Pancreas (tissue), 10 donors: ENCODE measurements around the gene C16orf89. TPM values are rescaled to one million over a fixed set of nuclear protein-coding genes. Genes with fewer than 3 reads are reported as not detected.

Source experiments
- ATAC-seq, 4 donors: fragments of 200-7000 bp; cut with Tn5 transposase; one replicate each; pipeline versions ENCODE4 v1.8.0 to v1.9.1; 2020; ENCODE audit warnings: mild to moderate bottlenecking in 4 of 4, moderate library complexity in 4 of 4
- DNase-seq, 6 donors: peaks; one replicate each; pipeline ENCODE4 v3.0.0-alpha.2; 2020
- FAIRE-seq: peaks from 2 replicates; lab custom pipeline; 2012; peaks lifted over from hg19 to GRCh38; lab: Jason Lieb, UNC
- H3K27ac ChIP-seq, 4 donors: fragments of 200-600 bp; sonication (generic); 1 replicate in 3 of 4; 2 replicates in 1 of 4; pipeline versions ENCODE4 v1.5.0 to v1.8.0; 2020
- H3K27me3 ChIP-seq, 4 donors: fragments of 200-600 bp; one replicate each; pipeline ENCODE4 v1.8.0; 2021
- H3K36me3 ChIP-seq, 3 donors: fragments of 200-600 bp; sonication (generic) in 1 of 3; one replicate each; pipeline versions ENCODE4 v1.5.0 to v1.8.0; 2020 to 2021
- H3K4me1 ChIP-seq, 3 donors: fragments of 200-600 bp; one replicate each; pipeline ENCODE4 v1.8.0; 2021
- H3K4me3 ChIP-seq, 4 donors: fragments of 200-600 bp; sonication (generic) in 2 of 4; one replicate each; pipeline versions ENCODE4 v1.5.0 to v1.8.0; 2020 to 2021
- H3K9me3 ChIP-seq, 4 donors: fragments of 200-600 bp; one replicate each; pipeline ENCODE4 v1.8.0; 2021
- WGBS, 2 donors: extraction: QIAGEN DNeasy Blood & Tissue Kit; methylation state at CpG; one replicate each; pipeline ENCODE4 v1.1.7; 2013; 5-methylcytosine and 5-hydroxymethylcytosine counted together
- intact Hi-C, 3 donors: fragments of 100-400 bp; cut with DNase I; formaldehyde crosslinking; loops; one replicate each; pipeline versions ENCODE4 v1.11.1 to v1.14.2; 2022
- polyA plus RNA-seq, 2 donors: library from polyadenylated mRNA; stranded (reverse); fragments of 200-250 nt; gene quantifications; one replicate each; pipeline ENCODE4 v1.2.3, GENCODE V29; 2013
- total RNA-seq, 6 donors: library from RNA; stranded (reverse); fragmentation: NEBNext Ultra II Directional in 4 of 6; extraction: Animal tissue kit (Norgen Biotek cat#: 25700) in 4 of 6; gene quantifications; one replicate each; pipeline versions ENCODE4 v1.2.1 to v1.2.4, GENCODE V29; 2021 to 2023
- TF ChIP-seq, protein P1 (sequence below), 4 donors: fragments of 200-600 bp; sonication (generic) in 3 of 4; IDR thresholded peaks; one replicate each; pipeline versions ENCODE4 v1.5.0 to v1.8.0; 2021; ENCODE audit warnings: antibody characterized with exemption in 4 of 4
- donor health status: healthy with polysubstance abuse.
- donor health status: DM: no; HTN: no; CAD: no; lungs with moderate emphysema.
- donor health status: DM: no; HTN: no; CAD: no.
- donor health status: control.
- donor health status: control.
- donor health status: Bipolar disorder and iron deficiency.
- donor health status: DM: yes; HTN: yes; CAD: no.
- donor health status: DM: no; HTN: no; CAD: no.
- donor health status: DM: no; HTN: no; CAD: no.
- donor health status: DM: yes; HTN: yes; CAD: no.

The C16orf89 gene
- total and polyA plus RNA-seq, 8 donors = 1.1 to 9.1 (median 2.3) TPM; not detected in 1

- Histone ChIP-seq H3K36me3 (no peaks in the 10 kb centered on the region), H3K4me1 (peaks cover 14 to 31% (median 21%) of the 10 kb centered on the region in 3 donors), H3K27me3 (no peaks in the 10 kb centered on the region), H3K9me3 (no peaks in the 10 kb centered on the region), H3K4me3 (no peak overlapping the region), H3K27ac (peak overlapping the region; percentile 44 to 88 (median 70))
- DNase-seq (no peak), FAIRE-seq (no peak), ATAC-seq (peak in 1 of 4 donors; percentile 3)
- TF ChIP-seq, protein P1, sequence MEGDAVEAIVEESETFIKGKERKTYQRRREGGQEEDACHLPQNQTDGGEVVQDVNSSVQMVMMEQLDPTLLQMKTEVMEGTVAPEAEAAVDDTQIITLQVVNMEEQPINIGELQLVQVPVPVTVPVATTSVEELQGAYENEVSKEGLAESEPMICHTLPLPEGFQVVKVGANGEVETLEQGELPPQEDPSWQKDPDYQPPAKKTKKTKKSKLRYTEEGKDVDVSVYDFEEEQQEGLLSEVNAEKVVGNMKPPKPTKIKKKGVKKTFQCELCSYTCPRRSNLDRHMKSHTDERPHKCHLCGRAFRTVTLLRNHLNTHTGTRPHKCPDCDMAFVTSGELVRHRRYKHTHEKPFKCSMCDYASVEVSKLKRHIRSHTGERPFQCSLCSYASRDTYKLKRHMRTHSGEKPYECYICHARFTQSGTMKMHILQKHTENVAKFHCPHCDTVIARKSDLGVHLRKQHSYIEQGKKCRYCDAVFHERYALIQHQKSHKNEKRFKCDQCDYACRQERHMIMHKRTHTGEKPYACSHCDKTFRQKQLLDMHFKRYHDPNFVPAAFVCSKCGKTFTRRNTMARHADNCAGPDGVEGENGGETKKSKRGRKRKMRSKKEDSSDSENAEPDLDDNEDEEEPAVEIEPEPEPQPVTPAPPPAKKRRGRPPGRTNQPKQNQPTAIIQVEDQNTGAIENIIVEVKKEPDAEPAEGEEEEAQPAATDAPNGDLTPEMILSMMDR (IDR thresholded peaks at IDR 0.05) = no peak
- 83 to 88% methylated on average over 1 of the region's 1 CpG for WGBS, 2 donors
- intact Hi-C loops = no loop called here
Measured at GRCh38 chr16:5035909-5036227, 29.9 kb downstream of the C16orf89 start.

GRCh38 chr16:5034167-5034523, 31.6 kb downstream of the C16orf89 start:
- FAIRE-seq (no peak), DNase-seq (no peak), ATAC-seq (no peak)
- intact Hi-C loops = no loop called here
- H3K36me3 ChIP-seq = no peaks in the 10 kb centered on the region
- H3K9me3 ChIP-seq = no peaks in the 10 kb centered on the region
- peak overlapping the region; percentile 74 to 97 (median 92) for H3K4me3 ChIP-seq
- TF ChIP-seq, protein P1 (IDR thresholded peaks at IDR 0.05) = no peak
- peaks cover 14 to 31% (median 21%) of the 10 kb centered on the region in 3 donors for H3K4me1 ChIP-seq
- peak overlapping the region; percentile 9 to 88 (median 56) for H3K27ac ChIP-seq
- 3 to 5% methylated on average over 2 of the region's 2 CpGs for WGBS, 2 donors
- H3K27me3 ChIP-seq = no peaks in the 10 kb centered on the region

GRCh38 chr16:5033256-5034166, 32.2 kb downstream of the C16orf89 start, which contains the start of gene NAGPA:
NAGPA (minus strand) TSS chr16:5033935; CDS start chr16:5033914, 21 bp downstream.
- DNase-seq = peak; percentile 81 to 94 (median 88)

DNA sequence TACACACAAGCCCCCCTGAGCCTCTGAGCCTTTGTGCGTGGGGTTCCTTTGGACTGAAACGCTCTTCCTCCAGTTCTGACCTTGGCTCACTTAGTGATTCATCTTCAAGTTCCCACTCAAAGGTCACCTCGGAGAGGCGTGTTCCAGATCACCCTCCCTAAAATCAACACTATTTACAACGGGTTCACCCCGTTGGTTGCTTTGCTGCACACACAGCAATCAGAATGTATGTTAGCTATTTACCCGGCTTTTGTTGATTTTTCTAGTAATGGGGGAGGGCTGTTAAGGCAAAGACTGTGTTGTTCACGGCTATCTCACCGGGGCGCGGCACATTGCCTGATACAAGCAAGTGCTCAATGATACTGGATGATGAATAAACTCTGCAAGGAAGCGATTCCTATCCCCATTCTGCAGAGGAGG, 33.0 kb downstream of the C16orf89 start:
- 10 to 12% methylated on average over 12 of the region's 12 CpGs for WGBS, 2 donors
- H3K9me3 ChIP-seq = no peaks in the 10 kb centered on the region
- no peaks in the 10 kb centered on the region for H3K36me3 ChIP-seq
- FAIRE-seq = no peak
- no peak for DNase-seq
- peak overlapping the region; percentile 74 to 97 (median 92) for H3K4me3 ChIP-seq
- TF ChIP-seq, protein P1 (IDR thresholded peaks at IDR 0.05) = no peak
- ATAC-seq = no peak
- intact Hi-C loops = no loop called here
- H3K27me3 ChIP-seq = no peaks in the 10 kb centered on the region
- peaks cover 14 to 31% (median 21%) of the 10 kb centered on the region in 3 donors for H3K4me1 ChIP-seq
- H3K27ac ChIP-seq = no peak overlapping the region

More at GRCh38 chr16:5033256-5034166, 32.2 kb downstream of the C16orf89 start, which contains the start of gene NAGPA:
- FAIRE-seq = no peak
- TF ChIP-seq, protein P1 (IDR thresholded peaks at IDR 0.05) = no peak
- Histone ChIP-seq H3K9me3 (no peaks in the 10 kb centered on the region), H3K4me1 (peaks cover 14 to 31% (median 21%) of the 10 kb centered on the region in 3 donors), H3K27me3 (no peaks in the 10 kb centered on the region), H3K4me3 (peak within 1 kb of the TSS; percentile 74 to 97 (median 92)), H3K27ac (peak within 1 kb of the TSS; percentile 9 to 88 (median 56)), H3K36me3 (no peaks in the 10 kb centered on the region)
- ATAC-seq = peak; percentile 82 to 90 (median 86)
- intact Hi-C loops = no loop called here
- WGBS, 2 donors = 0% methylated on average over 90 to 104 of the region's 104 CpGs
